GM19468 (cell line): ENCODE results near the gene PREX1.
A peak's percentile ranks its signal among the peaks of the same experiment; 100 is the strongest.

ENCODE experiments used
- ATAC-seq: cut with Tn5 transposase; IDR thresholded peaks from one replicate; pipeline ENCODE4 v1.9.1; 2021; ENCODE audit warnings: mild to moderate bottlenecking, moderate library complexity, moderate number of reproducible peaks; ENCODE audit not compliant: unreplicated experiment; ENCODE audit errors: extremely low read depth

Gene PREX1

DNA sequence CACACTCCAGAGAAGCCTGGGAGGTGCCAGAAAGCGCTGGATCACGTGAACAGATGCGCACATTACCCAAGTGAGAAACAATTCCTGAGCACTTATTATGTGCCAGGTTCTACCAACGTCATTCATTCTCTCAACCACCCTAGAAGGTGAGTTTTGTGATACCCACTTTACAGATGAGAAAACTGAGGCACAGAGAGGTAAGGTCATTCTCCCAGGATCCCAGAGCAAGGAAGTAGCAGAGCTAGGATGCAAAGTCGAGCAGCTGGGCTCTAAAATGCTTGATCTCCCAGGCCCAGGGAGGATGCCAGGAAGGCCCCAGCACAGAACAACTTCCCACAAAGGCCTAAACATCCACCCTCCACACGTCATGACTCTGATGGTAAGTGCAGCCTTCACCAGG is 85.6 kb downstream of the PREX1 start:
- no peak for ATAC-seq

DNA sequence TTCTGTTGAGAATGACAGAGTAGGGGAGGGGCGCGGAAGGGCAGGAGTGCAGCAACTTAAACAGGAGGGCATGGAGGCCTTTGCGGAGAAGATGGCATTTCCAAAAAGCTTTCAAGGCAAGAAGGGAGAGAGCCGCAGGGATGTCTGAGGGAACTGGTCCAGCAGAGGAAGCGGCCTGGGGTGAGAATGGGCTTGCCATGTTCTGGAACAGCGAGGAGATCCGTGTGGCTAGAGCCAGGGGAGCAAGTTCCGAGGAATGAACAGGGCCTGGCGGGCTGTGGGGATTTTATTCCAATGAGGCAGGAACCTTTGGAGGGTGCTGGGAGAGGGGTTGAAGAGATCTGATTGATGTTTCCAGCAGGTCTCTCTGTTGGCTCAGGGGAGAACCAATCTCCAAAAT is 86.1 kb downstream of the PREX1 start:
- ATAC-seq: no peak

DNA sequence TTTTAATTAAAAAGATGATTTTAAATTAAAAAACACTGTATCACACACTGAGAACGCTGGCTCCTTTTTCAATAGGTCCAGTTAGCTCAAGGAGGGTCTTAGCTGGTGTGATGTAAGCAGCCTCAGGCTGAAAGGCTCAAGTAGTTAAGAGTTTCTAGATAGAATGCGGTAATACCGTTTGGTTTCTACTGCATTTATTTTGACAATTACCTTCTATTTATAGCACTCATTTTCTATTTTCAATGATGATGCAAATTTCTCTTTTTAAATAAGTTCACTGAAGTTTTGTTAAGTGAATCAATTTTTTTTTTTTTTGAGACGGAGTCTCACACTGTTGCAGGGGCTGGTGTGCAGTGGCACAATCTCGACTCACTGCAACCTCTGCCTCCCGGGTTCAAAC is 87.1 kb downstream of the PREX1 start:
- ATAC-seq: no peak

DNA sequence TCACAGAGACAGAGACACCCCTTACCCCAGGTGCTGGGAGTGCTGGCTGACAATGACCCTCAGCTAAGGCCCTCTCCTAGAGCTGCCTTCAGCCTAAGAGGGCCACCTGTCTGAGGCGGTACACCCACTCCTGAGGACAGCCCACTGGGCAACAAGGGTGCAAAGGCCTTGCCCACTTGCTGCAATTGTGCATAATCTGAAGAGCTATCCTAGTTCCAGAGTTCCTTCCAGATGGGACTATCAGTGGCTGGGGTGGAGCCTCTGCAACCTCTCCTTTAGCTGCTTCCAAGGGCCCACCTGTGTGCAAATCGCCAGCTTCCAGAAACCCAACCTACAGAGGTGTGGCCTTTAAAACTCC is 87.5 kb downstream of the PREX1 start:
- no peak for ATAC-seq

DNA sequence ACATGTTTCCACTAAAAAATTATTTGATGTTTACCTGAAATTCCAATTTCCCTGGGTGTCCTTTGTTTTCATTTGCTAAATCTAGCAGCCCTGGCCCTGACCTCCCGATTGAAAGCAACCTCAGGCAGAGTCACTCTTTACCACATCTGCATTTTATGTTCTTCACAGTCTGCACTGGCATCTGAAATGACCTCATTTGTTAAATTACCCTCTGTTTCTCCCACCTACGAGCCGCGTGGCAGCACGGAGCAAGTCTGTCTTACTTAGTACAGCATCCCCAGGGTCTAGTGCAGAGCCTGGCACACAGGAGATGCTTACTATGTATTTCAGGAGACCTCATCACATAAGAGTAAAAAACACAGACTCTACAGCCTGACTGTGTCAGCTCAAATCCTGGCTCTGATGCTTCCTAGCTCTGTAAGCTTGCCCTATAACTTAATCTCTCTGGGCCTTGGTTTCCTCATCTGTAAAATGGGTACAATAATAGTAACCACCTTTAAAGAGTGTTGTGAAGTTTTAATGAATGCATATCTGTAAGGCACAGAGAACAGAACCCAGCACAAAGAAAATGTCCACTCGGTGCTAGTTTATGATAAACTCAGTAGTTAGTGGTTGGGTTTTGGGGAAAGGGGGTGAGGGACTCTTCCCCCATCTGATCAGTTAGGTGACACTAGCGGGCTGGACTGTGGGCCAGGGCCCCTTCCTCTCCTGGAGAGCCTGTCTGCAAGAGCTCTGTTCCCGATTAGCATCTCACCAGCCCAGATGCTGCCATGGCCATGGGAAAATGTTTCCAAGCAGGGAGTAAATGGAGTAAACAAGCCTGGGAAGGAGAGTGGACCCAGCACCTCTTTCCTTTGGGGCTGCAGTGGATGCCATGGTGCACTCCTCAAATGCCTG is 88.2 kb downstream of the PREX1 start:
- ATAC-seq: no peak

DNA sequence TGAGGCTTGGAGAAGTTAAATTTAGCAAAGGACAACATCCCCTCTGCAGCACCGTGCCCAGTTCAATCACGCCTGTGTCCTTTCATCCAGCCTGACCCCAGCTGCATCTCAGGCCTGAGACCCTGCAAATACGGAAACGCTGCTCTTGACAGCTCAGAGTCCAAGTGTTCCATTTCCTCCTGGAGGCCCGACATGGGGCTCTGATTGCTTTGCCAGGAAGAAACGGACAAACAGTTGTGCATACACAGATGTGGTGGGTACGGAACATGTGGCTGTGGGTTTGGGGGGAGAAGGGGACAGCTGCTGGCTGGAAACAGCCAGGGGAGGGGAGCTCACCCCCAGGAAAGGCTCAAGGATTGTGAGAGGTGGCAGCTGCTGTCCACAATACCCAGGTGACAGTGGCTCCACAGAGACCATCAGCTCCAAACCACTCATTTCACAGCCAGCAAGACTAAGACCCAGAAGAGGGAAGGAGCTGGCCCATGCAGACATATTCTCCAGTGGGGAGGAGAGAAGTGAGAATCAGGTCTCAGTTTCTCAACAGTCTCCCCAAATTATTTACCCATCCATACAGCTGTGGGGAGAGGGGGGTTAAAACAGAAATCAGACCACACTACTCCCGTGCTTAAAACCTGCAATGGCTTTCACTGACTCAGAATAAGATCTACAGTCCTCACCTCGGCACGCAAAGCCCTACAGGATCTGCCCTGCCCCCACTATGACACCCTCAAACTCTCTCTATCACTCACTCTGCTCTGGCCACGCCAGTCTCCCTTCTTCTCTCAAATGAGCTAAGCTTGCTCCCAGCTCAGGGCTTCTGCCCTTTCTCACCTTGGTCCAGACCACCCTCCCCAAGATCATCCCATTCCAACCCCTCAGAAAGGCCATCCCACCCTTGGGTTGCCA is 89.1 kb downstream of the PREX1 start:
- peak; percentile 35 for ATAC-seq

DNA sequence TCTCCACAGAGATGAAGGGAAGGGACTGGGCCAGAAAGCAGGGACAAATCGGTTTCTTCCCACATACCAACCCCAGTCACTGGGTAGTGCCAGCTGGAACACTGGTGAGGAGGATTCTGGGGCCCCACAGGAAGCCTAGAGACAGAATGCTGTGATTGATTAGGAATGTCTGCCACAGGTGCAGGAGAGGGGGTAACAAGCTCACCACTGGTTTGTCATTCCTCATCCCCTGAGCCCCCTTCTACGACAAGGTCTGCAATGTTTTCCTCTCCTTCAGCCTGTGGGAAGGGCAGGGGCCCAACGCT is 89.8 kb downstream of the PREX1 start:
- ATAC-seq: no peak

DNA sequence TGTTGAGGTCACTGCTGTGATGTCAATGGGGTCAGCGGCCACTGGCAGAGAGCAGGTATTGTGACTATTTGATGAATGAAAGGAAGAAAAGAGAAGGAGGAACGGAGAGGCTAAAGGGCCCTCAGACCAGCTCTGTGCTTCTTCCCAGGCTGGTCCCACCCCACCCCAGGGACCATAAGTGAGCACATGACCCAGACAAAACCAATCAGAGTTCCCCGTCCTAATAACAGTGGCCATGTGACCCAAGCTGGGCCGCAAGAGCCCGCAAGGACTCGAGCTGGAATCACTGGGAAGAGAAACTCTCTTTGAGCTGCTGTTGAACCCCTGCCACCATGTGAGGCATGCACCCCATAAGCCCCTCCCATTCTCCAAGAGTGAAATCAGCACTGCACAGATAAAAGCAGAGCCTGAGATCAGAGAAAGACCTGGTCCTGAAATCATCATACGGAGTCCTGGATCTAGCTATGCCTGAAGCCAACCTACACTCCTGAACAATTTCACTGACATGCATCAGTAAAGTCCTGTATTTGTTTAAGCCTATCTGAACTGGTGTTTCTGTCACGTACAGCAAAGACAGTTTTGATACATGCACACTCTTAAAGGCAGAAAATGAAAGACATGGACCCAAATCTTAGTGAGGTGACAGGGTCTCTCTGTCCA is 90.2 kb downstream of the PREX1 start:
- no peak for ATAC-seq

DNA sequence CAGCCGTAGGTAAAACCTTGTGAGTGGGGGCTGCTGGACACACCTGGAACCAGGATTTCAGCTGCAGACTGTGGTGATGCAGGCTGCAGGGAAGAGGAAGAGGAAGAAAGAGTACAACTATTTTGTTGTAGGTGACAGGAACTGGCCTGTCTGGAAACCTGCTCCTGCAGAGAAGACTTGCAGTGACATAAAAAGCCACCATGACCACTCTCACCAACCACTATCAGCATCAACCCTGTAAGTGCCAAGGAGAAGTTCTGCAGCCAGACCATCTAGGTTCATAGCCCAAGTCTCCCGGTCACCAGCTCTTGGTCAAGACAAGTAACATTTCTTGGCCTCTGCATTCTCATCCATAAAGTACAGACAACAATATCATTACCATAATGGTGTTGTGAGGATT is 91.2 kb downstream of the PREX1 start:
- ATAC-seq: no peak

DNA sequence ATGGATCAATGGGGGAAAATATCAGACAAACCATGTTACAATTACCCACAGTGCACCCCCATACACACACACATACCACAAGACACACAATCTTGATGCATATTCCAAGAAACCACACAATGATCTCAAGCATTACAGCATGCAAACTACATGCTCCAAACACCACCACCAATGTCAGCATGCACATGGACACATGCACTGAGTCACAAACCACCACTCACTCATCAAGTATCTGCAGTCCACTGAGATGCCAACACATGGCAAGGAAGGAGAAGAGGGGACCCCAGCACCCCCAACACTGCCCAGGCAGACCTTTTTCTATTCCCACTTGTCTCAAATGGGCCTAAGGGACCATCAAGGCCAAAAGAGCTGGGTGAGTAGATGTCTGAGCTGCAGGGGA is 91.6 kb downstream of the PREX1 start:
- ATAC-seq: no peak

DNA sequence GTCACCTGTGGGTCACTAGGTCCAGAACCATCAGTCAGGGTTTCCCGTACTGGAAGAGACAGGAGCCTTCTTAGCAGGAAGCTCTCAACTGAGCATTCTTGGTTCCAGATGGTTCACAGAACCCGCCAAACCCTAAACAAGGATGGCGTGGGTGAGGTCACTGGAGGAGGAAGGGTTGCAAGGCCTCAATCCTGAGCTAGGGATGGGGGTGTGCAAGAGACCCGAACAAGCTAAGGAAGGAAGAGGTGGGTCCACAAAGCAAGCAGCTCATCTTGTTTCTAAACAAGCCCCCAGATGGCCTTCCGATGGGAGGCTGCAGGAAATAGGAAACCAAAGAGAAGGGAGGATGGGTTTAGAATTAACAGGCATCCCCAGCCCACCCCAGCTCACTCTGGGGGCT is 92.7 kb downstream of the PREX1 start:
- no peak for ATAC-seq

DNA sequence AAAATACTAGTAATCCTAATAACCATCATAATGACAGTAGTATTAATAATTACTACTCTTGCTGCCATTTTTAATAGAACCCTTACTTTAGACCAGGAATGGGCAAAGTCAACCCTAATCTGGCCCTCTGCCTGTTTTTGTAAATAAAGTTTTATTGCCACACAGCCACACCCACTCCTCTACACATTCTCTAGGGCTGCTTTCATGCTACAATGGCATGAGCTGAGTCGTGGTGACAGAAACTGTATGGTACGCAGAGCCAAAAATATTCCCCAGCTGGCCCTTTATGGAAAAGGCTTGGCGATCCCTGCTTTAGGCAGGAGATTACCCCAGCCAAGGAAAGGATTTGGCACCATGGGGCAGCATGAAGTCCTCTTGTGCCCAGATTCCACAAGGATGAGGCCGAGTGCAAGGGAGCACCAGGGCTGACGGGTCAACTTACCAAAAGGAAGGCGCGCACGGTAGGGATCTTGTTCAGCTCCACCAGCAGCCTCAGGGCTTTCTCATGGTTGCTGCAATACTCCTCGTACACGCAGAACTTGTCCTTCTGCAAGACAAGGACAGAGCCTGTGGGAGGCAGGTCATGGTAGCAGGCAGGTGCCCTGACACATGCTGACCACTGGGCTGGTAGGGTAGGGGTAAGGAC is 93.6 kb downstream of the PREX1 start:
- ATAC-seq: no peak

DNA sequence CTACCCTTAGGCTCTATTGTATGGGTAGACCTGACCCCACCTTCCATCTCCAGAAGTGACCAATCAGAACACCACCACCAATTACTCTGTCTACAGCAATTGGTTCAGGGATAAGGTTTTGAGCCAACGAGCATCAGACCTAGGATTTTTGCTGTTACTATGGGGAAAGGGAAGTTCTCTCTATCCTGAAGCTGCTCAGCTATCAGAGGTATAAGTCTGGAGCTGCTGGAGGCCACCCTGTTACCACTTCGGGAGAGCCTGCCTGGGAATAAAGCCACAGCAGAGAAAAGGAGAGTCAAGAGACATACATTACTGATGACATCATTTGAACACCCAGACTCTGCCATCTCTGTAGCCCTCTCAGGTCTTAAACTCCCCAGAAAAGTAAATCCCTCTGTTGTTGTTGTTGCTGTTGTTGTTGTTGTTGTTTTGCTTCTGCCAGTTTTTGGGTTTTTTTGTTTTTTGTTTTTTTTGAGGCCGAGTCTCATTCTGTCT is 94.5 kb downstream of the PREX1 start:
- ATAC-seq: no peak

DNA sequence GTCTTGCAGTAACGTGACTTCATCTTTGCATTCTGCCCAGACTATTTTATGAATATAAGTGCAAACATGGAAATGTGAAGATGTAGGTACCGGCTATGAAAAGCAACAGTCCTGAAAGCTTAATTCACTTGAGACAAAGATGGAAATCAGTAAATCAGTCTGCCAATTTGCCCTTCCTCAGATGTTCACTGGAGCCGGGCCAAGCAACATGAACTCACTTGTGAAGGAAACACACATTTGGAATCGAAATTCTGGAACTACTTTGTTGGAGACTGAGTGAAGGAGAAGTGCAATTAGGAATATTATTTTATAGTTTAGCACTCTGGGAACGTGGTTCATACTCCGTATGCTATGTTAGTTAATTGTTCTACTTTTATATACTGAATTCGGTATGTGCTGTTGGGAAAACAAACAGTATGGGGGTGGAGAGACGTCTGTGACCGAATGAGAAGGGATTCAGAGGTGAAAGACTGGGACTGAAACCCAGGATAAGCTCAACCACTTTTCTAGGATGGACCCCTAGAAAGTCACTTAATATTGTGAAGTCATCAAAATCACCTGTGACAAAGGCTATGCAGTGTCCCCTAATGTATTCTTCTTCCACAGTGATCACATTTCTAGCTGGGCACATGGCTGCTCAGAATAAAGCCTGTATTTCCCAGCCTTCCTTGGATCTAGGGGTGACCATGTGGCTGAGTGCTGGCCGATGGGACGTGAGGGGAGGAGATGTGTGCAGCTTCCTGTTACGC is 95.5 kb downstream of the PREX1 start:
- no peak for ATAC-seq

DNA sequence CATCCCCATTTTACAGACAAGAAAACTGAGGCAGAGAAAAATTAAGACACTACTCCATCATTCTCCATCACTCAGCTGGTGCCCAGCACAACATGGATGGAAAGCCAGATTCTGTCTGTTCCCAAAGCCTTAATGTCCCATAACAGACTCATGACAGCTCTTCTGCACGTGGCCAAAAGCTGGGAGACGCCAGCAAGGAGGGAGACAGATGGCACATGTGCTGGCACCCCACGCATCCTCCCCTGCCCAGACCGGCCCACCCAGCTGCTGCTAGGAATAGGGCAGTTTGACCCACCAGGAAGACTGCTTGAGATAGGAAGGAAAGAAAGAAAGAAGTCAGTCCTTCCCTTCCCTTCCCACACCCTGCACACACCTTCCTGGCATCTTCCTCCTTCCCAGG is 96.3 kb downstream of the PREX1 start:
- ATAC-seq: no peak

DNA sequence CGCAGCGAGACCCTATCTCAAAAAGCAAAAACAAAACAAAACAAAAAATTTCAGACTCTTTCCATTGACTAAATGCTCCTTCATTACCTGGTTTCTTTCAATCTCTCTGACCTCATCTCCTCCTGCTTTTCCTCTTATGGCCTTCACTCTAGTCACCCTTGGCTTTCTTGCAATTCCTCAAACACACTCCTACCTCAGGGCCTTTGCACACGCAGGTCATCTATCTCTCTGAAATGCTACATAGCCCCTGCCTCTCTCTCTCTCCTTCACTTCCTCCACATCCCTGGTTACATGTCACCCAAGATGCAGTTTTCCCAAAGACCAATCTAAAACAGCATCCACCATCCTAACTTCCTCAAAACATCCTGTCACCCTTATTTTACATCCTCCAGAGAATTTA is 96.8 kb downstream of the PREX1 start:
- ATAC-seq: no peak

DNA sequence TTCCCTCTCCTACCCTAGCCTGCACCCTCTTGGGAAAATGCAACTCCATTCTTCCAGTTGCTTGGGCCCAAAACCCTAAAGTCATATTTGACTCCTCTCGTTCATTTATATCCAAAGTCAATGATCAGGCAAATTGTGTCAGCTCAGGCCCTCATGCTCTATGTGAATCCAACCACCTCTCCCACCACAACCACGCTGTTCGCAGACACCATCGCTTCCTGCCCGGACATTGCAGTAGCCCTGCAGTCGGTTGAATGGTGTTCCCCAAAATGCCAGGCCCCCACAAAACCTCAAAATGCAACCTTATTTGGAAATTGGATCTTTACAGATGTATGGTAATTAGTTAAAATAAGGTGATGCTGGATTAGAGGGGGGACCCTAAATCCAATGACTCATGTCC is 98.3 kb downstream of the PREX1 start:
- no peak for ATAC-seq

DNA sequence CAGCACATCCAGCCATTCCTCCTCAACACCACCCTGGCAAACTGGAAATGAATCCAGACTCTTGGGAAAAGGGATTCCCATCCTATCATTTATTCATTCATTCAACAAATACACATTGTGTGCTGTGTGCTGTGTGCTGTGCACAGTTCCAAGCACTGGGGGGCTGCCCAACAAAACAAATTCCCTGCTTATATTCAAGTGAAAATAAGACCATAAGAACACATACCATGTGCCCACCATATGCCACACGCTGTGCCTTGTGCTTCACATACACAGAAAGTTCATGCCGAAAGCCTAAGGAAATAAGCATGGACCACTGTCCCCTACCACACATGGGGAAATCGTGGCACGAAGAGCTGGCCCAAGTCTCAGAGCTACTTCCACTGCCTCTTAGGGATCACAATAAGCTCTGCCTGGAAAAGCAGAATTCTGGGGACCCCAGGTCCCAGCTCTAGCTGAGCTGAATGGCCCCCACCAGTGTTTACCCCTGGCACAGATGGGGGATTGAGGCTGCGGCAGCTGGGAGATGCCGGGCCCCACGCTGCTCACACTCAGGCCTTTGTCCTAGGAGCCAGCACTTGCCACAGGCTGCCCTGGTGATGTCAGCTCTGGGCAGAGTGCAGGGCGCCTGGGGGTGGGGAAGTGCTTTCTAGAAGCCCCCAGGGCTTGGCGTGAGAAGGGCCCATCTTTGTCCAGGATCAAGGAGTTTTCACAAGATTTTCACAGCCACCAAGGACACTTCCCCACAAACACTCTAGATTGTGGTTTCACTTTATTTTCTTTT is 99.6 kb downstream of the PREX1 start:
- no peak for ATAC-seq

DNA sequence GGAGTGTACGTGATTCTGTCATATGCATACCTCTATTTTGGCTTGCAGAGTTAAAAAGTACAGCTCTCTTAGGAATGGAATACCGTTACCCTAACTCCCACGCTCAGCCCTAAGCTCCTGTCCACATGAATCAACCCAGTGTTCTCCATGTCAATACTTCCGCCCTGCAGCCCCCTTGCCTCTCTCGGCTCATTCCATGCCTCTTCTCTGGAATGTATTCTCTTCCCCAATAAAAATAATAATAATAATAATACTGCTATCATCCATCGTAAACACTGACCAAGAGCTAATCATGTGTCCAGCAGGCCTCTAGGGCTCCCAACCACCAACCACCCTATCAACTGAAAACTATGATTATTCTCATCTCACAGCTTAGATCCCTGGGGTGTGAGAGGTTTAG is 100.6 kb downstream of the PREX1 start:
- no peak for ATAC-seq
